GM18499 (cell line): ENCODE data around the gene MACROH2A1.

ENCODE experiments used
- ATAC-seq: cut with Tn5 transposase; IDR thresholded peaks from one replicate; pipeline ENCODE4 v1.9.1; 2021; ENCODE audit warnings: moderate number of reproducible peaks; ENCODE audit not compliant: insufficient read depth, unreplicated experiment

The MACROH2A1 gene

GRCh38 chr5:135359374-135360165 lies 39.5 kb downstream of the MACROH2A1 start:
- ATAC-seq = no peak

- no peak for ATAC-seq
Measured at GRCh38 chr5:135357685-135358084, 41.3 kb downstream of the MACROH2A1 start.

- no peak for ATAC-seq
Measured at GRCh38 chr5:135356522-135357318, 42.3 kb downstream of the MACROH2A1 start.

- no peak for ATAC-seq
Measured at GRCh38 chr5:135355169-135355568, 43.9 kb downstream of the MACROH2A1 start.

GRCh38 chr5:135353952-135354721 lies 44.9 kb downstream of the MACROH2A1 start:
- no peak for ATAC-seq

GRCh38 chr5:135350536-135350935 lies 48.5 kb downstream of the MACROH2A1 start:
- no peak for ATAC-seq

- no peak for ATAC-seq
Measured at GRCh38 chr5:135349886-135350285, 49.1 kb downstream of the MACROH2A1 start.

GRCh38 chr5:135349451-135349850 lies 49.6 kb downstream of the MACROH2A1 start:
- no peak for ATAC-seq

- no peak for ATAC-seq
Measured at GRCh38 chr5:135348918-135349317, 50.1 kb downstream of the MACROH2A1 start.

GRCh38 chr5:135347392-135347791 lies 51.6 kb downstream of the MACROH2A1 start:
- ATAC-seq = no peak

- ATAC-seq = no peak
Measured at GRCh38 chr5:135345956-135346731, 52.9 kb downstream of the MACROH2A1 start.

GRCh38 chr5:135344349-135344748 lies 54.7 kb downstream of the MACROH2A1 start:
- no peak for ATAC-seq

- ATAC-seq = no peak
Measured at GRCh38 chr5:135343413-135343812, 55.6 kb downstream of the MACROH2A1 start.

GRCh38 chr5:135342551-135342875 lies 56.5 kb downstream of the MACROH2A1 start:
- no peak for ATAC-seq

- ATAC-seq = no peak
Measured at GRCh38 chr5:135341696-135342550, 57.1 kb downstream of the MACROH2A1 start.

GRCh38 chr5:135341016-135341666 lies 57.9 kb downstream of the MACROH2A1 start:
- no peak for ATAC-seq

- no peak for ATAC-seq
Measured at GRCh38 chr5:135340568-135340967, 58.5 kb downstream of the MACROH2A1 start.

- ATAC-seq = no peak
Measured at GRCh38 chr5:135339623-135340022, 59.4 kb downstream of the MACROH2A1 start.

- no peak for ATAC-seq
Measured at GRCh38 chr5:135339189-135339588, 59.8 kb downstream of the MACROH2A1 start.
